Stimulated activated naive CD8-positive, alpha-beta T cell treated with anti-CD3 and anti-CD28 coated beads, Interleukin-15, Interleukin-2, amounts not matched to agents 100 ng/mL and 50 ng/mL, for 24 hours (primary cell): Measurements from ENCODE around the gene YJEFN3.

Experiments used
- H3K27ac Mint-ChIP-seq: one replicate; pipeline ENCODE4 v1.8.0; 2021; ENCODE audit warnings: mild to moderate bottlenecking, mixed read lengths
- H3K27me3 Mint-ChIP-seq: one replicate; pipeline ENCODE4 v1.8.0; 2021; ENCODE audit warnings: mixed read lengths
- H3K36me3 Mint-ChIP-seq: one replicate; pipeline ENCODE4 v1.8.0; 2021; ENCODE audit warnings: low read depth, mixed read lengths
- H3K4me1 Mint-ChIP-seq: one replicate; pipeline ENCODE4 v1.8.0; 2021; ENCODE audit warnings: low read depth, mixed read lengths
- H3K4me3 Mint-ChIP-seq: one replicate; pipeline ENCODE4 v1.8.0; 2021; ENCODE audit warnings: mild to moderate bottlenecking, mixed read lengths
- H3K9me3 Mint-ChIP-seq: one replicate; pipeline ENCODE4 v1.8.0; 2021; ENCODE audit warnings: mixed read lengths

YJEFN3 gene

DNA sequence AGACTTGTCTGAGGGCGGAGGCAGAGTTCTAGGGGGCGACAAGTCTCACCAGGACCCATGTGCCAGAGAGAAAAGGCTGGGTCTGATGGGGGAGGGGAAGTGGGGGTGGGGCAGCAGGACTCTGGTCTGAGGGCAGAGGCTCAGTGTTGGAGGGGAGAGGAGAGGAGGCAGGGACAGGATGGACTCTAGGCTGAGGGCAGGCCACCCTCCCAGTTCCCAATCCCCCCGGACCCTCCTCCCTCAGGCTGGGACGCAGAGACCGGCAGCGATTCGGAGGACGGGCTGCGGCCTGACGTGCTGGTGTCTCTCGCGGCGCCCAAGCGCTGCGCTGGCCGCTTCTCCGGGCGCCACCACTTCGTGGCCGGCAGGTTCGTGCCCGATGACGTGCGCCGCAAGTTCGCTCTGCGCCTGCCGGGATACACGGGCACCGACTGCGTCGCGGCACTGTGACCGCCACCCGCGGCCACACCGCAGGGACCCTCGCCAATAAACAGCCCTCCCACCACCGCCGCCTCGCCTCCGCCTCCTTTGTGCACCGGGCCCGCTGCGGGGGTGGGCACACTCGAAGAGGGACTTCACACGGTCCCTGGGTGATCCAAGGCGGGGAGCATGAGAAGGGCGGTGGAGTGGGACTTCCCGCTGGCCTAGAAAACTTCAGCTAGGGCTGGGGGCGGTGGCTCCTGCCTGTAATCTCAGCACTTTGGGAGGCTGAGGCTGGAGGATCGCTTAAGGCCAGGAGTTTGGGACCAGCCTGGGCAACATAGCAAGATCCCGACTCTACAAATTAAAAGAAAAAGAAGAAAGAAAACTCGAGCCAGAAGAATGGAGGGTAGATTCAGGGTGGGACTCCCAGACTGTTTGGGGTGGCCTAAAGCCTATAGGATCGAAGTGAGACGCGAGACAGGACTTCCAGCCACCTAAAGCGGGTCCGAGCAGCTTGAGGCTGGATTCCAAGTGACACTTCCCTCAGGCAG, 8.7 kb downstream of the YJEFN3 start:
- no peak overlapping the region for H3K27ac Mint-ChIP-seq
- H3K36me3 Mint-ChIP-seq, result no peaks in the 10 kb centered on the region
- no peak overlapping the region for H3K4me3 Mint-ChIP-seq
- H3K4me1 Mint-ChIP-seq, result peaks cover 28% of the 10 kb centered on the region
- H3K9me3 Mint-ChIP-seq, result no peaks in the 10 kb centered on the region
- peaks cover 13% of the 10 kb centered on the region for H3K27me3 Mint-ChIP-seq

DNA sequence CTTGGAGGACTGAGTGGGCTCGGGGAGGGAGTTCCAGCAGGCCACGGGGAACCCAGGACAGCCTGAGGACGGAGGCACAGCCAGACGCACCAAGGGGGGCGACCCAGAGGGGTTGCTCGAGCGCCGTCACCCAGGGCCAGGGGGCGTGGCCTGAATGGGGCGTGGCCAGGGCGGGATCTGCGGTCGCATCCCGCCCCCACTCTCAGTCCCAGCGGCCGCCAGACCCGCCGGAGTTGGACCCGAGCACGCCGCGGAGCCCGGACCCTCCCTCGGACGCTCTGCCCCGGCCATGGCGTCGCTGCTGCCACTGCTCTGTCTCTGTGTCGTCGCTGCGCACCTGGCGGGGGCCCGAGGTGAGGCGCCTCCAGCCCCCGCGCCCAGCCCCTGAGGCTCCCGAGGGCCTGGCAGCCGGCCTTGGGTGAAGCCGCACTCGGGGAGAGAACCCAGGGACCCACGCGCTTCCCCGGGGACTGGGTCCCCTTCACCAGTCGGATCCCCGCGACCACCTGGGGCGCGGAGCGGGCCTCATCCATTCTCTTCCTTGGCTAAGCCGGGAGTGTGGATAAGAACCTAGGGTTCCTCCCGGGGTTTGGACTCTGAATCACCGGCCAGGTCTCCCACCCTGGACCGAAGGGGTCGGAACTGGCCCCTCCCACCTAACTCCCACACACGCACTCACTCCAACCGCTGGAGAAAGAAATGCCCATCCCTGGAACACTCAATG, 9.5 kb downstream of the YJEFN3 start, which contains the start of gene CILP2:
TSS of gene CILP2 (plus strand) at position 205 of the 724 bp plus-strand sequence. CDS start at position 290, 85 bp downstream.
- no peaks in the 10 kb centered on the region for H3K9me3 Mint-ChIP-seq
- H3K27ac Mint-ChIP-seq, result no peak within 1 kb of the TSS
- peaks cover 13% of the 10 kb centered on the region for H3K27me3 Mint-ChIP-seq
- no peaks in the 10 kb centered on the region for H3K36me3 Mint-ChIP-seq
- H3K4me3 Mint-ChIP-seq, result peak within 1 kb of the TSS; percentile 39
- peaks cover 28% of the 10 kb centered on the region for H3K4me1 Mint-ChIP-seq

DNA sequence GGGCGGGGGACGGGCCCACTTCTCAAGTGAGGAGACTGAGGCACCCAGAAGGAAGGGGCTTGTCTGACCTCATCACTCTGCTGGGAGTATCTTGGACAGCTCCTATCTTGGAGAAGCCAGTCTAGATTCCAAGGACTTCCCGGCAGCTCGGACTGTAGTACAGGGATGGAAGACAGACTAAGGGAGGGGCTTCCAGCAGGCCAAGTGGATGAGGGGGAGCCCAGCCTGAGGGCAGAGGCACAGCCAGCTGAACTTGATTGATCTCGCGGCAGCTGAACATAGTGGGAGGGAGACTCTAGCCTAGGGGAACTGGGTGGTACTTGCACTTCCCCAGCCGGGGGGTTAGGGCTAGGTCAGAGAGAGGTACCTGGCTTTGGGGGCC, 10.1 kb downstream of the YJEFN3 start:
- Mint-ChIP-seq H3K4me3 (peak overlapping the region; percentile 39), H3K27me3 (peaks cover 13% of the 10 kb centered on the region), H3K4me1 (peaks cover 28% of the 10 kb centered on the region), H3K36me3 (no peaks in the 10 kb centered on the region), H3K27ac (no peak overlapping the region), H3K9me3 (no peaks in the 10 kb centered on the region)

DNA sequence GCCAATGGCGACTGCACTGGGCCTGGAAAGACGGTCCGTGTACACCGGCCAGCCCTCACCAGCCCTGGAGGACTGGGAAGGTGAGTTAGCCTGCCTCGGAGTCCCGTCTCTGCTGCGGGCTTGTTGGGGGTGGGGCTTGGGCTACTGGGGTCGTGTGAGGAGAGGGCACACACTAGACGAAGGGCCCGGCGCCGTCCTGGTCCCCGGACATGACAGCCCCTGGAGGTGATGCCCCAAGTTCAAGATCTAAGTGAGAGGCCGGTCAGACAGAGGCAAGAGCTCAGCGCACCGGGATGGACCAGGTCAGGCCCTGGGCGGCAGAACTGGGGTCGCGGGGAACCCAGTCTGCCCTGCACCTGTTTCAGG, 11.0 kb downstream of the YJEFN3 start:
- Mint-ChIP-seq H3K9me3 (no peaks in the 10 kb centered on the region), H3K27ac (no peak overlapping the region), H3K36me3 (no peaks in the 10 kb centered on the region), H3K27me3 (peaks cover 13% of the 10 kb centered on the region), H3K4me1 (peaks cover 28% of the 10 kb centered on the region), H3K4me3 (no peak overlapping the region)

DNA sequence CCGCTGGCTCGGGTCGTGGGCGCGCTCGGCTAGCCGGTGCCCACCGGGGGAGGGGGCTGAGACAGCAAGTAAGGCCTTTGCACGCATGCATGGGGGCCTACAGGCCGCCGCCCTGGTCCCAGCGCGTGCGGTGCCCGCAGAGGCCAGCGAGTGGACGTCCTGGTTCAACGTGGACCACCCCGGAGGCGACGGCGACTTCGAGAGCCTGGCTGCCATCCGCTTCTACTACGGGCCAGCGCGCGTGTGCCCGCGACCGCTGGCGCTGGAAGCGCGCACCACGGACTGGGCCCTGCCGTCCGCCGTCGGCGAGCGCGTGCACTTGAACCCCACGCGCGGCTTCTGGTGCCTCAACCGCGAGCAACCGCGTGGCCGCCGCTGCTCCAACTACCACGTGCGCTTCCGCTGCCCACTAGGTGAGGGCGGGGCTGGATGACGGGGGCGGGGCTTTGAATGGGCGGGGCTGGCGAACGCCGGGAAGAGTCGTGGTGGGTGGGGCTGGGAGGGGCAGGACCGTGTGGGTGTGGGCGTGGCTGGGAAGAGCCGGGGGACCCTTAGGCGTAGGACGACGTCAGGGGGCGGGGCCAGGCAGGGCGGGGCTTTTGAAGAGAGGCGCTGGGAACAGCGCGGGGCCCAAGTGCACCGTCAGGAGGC, 11.5 kb downstream of the YJEFN3 start:
- H3K4me1 Mint-ChIP-seq, result peaks cover 28% of the 10 kb centered on the region
- peak overlapping the region; percentile 67 for H3K27ac Mint-ChIP-seq
- H3K27me3 Mint-ChIP-seq, result peaks cover 13% of the 10 kb centered on the region
- H3K4me3 Mint-ChIP-seq, result peak overlapping the region; percentile 73
- no peaks in the 10 kb centered on the region for H3K9me3 Mint-ChIP-seq
- H3K36me3 Mint-ChIP-seq, result no peaks in the 10 kb centered on the region

DNA sequence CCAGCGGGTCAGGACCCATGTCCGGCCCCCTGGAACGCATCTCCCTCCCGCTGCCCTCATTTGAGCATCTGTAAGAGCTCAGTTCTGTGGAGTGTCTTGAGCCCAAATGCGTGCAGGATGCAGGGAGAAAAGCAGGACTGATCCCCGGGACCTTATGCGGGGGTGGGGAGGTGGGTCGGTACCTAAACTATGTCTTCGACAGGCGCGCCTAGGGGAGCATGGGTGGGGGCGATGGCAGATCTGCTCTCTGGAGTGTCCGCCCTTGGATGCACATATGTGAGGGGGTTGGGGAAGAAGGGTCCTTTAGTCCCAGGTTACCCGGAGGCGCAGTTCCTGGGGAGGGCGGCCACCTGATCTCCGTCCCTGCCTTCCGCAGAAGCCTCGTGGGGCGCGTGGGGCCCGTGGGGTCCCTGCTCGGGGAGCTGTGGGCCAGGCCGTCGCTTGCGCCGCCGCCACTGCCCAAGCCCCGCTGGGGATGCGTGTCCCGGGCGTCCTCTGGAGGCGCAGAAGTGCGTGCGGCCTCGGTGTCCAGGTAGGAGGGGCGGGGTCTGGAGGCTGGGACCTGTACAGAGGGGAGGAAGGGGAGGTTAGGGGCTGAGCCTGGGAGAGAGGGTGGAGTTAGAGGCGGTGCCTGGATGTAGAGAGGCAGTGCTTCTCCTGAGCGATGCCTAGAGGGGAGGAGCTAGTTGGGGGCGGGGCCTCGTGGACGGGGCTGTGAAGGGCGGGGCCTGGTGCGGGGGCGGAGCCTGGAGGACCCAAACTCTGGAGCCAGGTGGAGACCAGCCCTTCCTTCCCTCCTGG, 12.2 kb downstream of the YJEFN3 start:
- peaks cover 13% of the 10 kb centered on the region for H3K27me3 Mint-ChIP-seq
- peak overlapping the region; percentile 67 for H3K27ac Mint-ChIP-seq

DNA sequence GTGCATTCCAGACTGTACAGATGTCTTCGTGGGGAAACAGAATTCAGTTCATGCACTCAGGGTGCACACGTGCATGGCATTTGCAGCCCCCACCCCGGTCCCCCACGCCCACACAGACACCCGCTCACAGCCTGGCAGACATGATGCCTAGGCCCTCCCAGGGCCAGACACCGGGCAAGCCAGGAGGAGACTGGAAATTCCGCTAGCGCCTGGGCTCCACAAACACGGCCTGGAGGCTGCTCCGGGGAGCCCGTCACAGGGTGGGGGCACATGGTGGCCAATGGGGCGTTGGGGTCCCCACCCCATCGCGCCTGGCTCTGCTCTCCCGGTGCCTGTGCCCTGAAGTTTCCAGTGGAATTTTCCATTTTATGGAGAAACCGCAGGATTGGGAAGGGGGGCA, 12.9 kb downstream of the YJEFN3 start:
- Mint-ChIP-seq H3K27me3 (peaks cover 13% of the 10 kb centered on the region), H3K4me1 (peaks cover 28% of the 10 kb centered on the region), H3K4me3 (no peak overlapping the region), H3K36me3 (no peaks in the 10 kb centered on the region), H3K9me3 (no peaks in the 10 kb centered on the region), H3K27ac (no peak overlapping the region)

More for the DNA sequence above, 12.2 kb downstream of the YJEFN3 start:
- Mint-ChIP-seq H3K9me3 (no peaks in the 10 kb centered on the region), H3K4me3 (peak overlapping the region; percentile 73), H3K36me3 (no peaks in the 10 kb centered on the region), H3K4me1 (peaks cover 28% of the 10 kb centered on the region)

DNA sequence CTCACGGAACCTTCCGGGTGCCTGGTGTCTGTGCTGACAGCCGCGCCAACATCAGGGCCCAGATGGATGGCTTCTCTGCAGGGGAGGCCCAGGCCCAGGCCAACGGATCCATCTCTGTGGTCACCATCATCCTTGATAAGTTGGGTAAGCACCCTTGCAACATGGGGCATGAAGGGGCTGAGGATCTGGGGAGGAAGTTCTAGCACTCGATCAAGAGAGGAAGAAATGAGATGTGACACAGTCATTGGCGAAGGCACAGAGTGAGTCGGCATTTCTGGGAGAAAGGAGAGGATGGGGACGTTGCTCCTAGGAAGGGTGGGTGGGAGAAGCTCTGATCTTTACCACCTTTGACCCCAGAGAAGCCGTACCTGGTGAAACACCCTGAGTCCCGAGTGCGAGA, 13.8 kb downstream of the YJEFN3 start:
- Mint-ChIP-seq H3K27ac (no peak overlapping the region), H3K4me3 (no peak overlapping the region), H3K36me3 (no peaks in the 10 kb centered on the region), H3K27me3 (peaks cover 13% of the 10 kb centered on the region), H3K9me3 (no peaks in the 10 kb centered on the region), H3K4me1 (peaks cover 27% of the 10 kb centered on the region)

DNA sequence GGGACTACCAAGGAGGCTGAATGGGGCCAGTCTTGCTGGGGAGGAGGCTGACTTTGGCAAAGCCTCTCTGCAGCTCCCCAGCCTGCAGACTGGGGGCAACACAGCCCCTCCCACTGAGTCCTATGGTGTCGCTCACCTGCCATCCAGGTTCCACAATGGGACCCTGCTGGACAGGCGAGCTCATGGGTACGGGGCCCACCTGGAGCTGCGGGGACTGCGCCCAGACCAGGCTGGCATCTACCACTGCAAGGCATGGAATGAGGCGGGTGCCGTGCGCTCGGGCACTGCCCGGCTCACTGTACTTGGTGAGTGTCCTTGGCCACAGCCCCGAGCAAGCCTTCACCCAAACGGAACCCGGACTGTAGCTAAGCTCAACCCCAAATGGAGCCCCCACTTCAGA, 14.4 kb downstream of the YJEFN3 start:
- Mint-ChIP-seq H3K9me3 (no peaks in the 10 kb centered on the region), H3K27me3 (peaks cover 9% of the 10 kb centered on the region)

DNA sequence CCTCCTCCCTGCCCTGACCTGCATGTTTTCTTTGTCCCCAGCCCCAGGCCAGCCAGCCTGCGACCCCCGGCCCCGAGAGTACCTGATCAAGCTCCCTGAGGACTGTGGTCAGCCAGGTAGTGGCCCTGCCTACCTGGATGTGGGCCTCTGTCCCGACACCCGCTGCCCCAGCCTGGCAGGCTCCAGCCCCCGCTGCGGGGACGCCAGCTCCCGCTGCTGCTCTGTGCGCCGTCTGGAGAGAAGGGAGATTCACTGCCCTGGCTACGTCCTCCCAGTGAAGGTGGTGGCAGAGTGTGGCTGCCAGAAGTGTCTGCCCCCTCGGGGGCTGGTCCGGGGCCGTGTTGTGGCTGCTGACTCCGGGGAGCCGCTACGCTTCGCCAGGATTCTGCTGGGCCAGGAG, 14.9 kb downstream of the YJEFN3 start:
- H3K4me3 Mint-ChIP-seq, result no peak overlapping the region

More for the DNA sequence above, 14.4 kb downstream of the YJEFN3 start:
- peaks cover 23% of the 10 kb centered on the region for H3K4me1 Mint-ChIP-seq
- H3K27ac Mint-ChIP-seq, result no peak overlapping the region
- no peaks in the 10 kb centered on the region for H3K36me3 Mint-ChIP-seq
- no peak overlapping the region for H3K4me3 Mint-ChIP-seq

DNA sequence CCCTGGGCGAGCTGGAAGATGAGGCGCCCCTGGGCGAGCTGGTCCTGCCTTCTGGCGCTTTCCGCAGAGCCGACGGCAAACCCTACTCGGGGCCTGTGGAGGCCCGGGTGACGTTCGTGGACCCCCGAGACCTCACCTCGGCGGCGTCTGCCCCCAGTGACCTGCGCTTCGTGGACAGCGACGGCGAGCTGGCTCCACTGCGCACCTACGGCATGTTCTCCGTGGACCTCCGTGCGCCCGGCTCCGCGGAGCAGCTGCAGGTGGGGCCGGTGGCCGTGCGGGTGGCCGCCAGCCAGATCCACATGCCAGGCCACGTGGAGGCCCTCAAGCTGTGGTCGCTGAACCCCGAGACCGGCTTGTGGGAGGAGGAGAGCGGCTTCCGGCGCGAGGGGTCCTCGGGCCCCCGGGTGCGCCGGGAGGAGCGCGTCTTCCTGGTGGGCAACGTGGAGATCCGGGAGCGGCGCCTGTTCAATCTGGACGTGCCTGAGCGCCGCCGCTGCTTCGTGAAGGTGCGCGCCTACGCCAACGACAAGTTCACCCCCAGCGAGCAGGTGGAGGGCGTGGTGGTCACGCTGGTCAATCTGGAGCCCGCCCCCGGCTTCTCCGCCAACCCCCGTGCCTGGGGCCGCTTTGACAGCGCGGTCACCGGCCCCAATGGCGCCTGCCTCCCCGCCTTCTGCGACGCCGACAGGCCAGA, 15.7 kb downstream of the YJEFN3 start:
- no peaks in the 10 kb centered on the region for H3K36me3 Mint-ChIP-seq
- H3K4me1 Mint-ChIP-seq, result peaks cover 16% of the 10 kb centered on the region
- H3K27me3 Mint-ChIP-seq, result peaks cover 4% of the 10 kb centered on the region
- no peaks in the 10 kb centered on the region for H3K9me3 Mint-ChIP-seq
- no peak overlapping the region for H3K27ac Mint-ChIP-seq
- no peak overlapping the region for H3K4me3 Mint-ChIP-seq

More for the DNA sequence above, 14.9 kb downstream of the YJEFN3 start:
- H3K9me3 Mint-ChIP-seq, result no peaks in the 10 kb centered on the region
- H3K36me3 Mint-ChIP-seq, result no peaks in the 10 kb centered on the region
- H3K27me3 Mint-ChIP-seq, result peaks cover 7% of the 10 kb centered on the region
- no peak overlapping the region for H3K27ac Mint-ChIP-seq
- H3K4me1 Mint-ChIP-seq, result peaks cover 20% of the 10 kb centered on the region

DNA sequence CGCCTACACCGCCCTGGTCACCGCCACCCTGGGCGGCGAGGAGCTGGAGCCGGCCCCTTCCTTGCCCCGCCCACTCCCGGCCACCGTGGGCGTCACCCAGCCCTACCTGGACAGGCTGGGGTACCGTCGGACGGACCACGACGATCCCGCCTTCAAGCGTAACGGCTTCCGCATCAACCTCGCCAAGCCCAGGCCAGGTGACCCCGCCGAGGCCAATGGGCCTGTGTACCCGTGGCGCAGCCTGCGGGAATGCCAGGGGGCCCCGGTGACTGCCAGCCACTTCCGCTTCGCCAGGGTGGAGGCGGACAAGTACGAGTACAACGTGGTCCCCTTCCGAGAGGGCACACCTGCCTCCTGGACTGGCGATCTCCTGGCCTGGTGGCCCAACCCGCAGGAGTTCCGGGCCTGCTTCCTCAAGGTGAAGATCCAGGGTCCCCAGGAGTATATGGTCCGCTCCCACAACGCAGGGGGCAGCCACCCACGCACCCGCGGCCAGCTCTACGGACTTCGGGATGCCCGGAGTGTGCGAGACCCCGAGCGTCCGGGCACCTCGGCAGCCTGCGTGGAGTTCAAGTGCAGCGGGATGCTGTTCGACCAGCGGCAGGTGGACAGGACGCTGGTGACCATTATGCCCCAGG, 16.4 kb downstream of the YJEFN3 start:
- Mint-ChIP-seq H3K4me1 (peaks cover 12% of the 10 kb centered on the region), H3K9me3 (no peaks in the 10 kb centered on the region), H3K36me3 (no peaks in the 10 kb centered on the region), H3K27me3 (peaks cover 4% of the 10 kb centered on the region), H3K4me3 (no peak overlapping the region), H3K27ac (no peak overlapping the region)

DNA sequence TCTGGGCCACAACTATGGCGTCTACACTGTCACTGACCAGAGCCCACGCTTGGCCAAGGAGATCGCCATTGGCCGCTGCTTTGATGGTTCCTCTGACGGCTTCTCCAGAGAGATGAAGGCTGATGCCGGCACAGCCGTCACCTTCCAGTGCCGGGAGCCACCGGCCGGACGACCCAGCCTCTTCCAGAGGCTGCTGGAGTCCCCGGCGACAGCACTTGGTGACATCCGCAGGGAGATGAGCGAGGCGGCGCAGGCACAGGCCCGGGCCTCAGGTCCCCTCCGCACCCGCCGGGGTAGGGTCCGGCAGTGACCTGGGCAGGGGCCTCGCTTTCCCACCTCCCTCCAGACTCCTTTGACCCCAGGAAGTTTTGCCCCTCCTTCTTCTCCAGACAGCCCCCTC, 17.0 kb downstream of the YJEFN3 start:
- H3K4me3 Mint-ChIP-seq, result no peak overlapping the region
- H3K4me1 Mint-ChIP-seq, result peaks cover 10% of the 10 kb centered on the region
- H3K36me3 Mint-ChIP-seq, result no peaks in the 10 kb centered on the region
- H3K9me3 Mint-ChIP-seq, result no peaks in the 10 kb centered on the region
- H3K27ac Mint-ChIP-seq, result no peak overlapping the region
- peaks cover 4% of the 10 kb centered on the region for H3K27me3 Mint-ChIP-seq
